GM12873 (cell line): ENCODE data around the gene P2RY6.

Experiments used
- TF ChIP-seq, protein P1 (sequence below): IDR thresholded peaks from 2 replicates; pipeline ENCODE4 v1.5.1; 2012; ENCODE audit warnings: low read depth, mild to moderate bottlenecking, moderate library complexity, low read length, control low read depth; ENCODE audit not compliant: insufficient read depth; ENCODE audit errors: missing control alignments

Gene P2RY6

GRCh38 chr11:73240190-73240781, 31.9 kb upstream of the P2RY6 start:
- TF ChIP-seq, protein P1, sequence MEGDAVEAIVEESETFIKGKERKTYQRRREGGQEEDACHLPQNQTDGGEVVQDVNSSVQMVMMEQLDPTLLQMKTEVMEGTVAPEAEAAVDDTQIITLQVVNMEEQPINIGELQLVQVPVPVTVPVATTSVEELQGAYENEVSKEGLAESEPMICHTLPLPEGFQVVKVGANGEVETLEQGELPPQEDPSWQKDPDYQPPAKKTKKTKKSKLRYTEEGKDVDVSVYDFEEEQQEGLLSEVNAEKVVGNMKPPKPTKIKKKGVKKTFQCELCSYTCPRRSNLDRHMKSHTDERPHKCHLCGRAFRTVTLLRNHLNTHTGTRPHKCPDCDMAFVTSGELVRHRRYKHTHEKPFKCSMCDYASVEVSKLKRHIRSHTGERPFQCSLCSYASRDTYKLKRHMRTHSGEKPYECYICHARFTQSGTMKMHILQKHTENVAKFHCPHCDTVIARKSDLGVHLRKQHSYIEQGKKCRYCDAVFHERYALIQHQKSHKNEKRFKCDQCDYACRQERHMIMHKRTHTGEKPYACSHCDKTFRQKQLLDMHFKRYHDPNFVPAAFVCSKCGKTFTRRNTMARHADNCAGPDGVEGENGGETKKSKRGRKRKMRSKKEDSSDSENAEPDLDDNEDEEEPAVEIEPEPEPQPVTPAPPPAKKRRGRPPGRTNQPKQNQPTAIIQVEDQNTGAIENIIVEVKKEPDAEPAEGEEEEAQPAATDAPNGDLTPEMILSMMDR = no peak

DNA sequence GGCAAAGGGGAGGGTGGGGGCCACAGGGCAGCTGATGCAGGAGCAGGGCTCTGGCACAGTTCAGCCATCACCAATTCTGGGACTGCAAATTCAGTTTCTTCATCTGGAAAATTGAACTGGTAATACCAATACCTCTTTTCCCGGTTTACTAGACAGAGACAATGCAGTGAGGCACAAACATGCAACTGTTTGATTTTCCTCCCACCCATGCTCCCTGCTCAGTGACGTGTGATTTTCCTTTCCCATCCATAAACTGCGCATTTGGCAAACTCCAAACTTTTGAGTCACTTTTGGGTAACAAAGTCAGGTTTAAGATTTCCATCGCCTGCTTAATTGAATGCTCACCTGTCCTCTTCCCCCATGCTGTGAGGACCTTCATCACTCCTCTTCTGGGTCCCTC, 30.8 kb upstream of the P2RY6 start:
- TF ChIP-seq, protein P1 = no peak

- TF ChIP-seq, protein P1 = peak; percentile 90
These were observed 29.7 kb upstream of the P2RY6 start for GRCh38 chr11:73242251-73243092.

- TF ChIP-seq, protein P1 = no peak
These were observed 29.0 kb upstream of the P2RY6 start for GRCh38 chr11:73243093-73243485.

DNA sequence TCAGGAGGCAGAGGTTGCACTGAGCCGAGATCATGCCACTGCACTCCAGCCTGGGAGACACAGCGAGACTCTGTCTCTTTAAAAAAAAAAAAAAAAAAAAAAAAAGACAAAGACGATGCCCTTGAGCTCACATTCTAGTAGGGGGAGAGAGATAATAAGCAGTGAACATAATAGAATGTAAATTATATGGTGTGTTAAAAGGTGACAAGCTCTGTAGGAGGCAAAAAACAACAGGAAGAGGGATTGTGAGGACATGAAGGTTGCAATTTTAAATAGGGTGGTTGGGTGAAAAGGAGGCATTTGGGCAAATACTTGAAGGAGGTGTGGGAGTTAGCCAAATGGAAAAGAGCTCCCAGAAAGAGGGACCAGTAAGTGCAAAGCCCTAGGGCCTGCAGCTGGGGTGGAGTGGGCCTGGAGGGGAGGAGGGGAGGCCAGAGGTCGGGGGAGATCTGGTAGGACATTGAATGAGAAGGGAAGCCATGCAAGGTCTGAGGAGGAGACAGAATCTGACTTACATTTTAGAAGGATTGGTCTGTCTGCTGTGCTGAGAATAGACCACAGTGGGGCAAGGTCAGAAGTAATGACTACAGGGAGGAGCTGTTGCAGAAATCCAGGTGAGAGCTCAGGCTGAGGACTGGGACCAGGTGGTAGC, 27.4 kb upstream of the P2RY6 start:
- TF ChIP-seq, protein P1 = no peak

GRCh38 chr11:73245461-73245860, 26.7 kb upstream of the P2RY6 start:
- TF ChIP-seq, protein P1 = no peak

- TF ChIP-seq, protein P1 = no peak
These were observed 25.8 kb upstream of the P2RY6 start for GRCh38 chr11:73246303-73246702.
